SU-DHL-6 (cell line): Measurements from ENCODE around the gene INO80B.
"Not testable (repeated sequence)": the region's sequence is repeated elsewhere in the genome, so short reads cannot be mapped to it uniquely, and the experiment has no call there.

Experiments
- EZH2phosphoT487 ChIP-seq: fragments of 200-600 bp; sonication (generic), shearing (Covaris generic); conservative IDR thresholded peaks from 2 replicates; pipeline ENCODE4 v1.6.1; 2018; ENCODE audit warnings: mild to moderate bottlenecking, antibody characterized with exemption, low read length, moderate library complexity, mixed read lengths
- TF ChIP-seq, protein P1 (sequence below): fragments of 200-600 bp; sonication (generic); IDR thresholded peaks from one replicate; pipeline ENCODE4 v1.5.1; 2017; ENCODE audit warnings: antibody characterized with exemption, mild to moderate bottlenecking, low read length, moderate library complexity; ENCODE audit not compliant: insufficient read depth, poor library complexity, severe bottlenecking

DNA sequence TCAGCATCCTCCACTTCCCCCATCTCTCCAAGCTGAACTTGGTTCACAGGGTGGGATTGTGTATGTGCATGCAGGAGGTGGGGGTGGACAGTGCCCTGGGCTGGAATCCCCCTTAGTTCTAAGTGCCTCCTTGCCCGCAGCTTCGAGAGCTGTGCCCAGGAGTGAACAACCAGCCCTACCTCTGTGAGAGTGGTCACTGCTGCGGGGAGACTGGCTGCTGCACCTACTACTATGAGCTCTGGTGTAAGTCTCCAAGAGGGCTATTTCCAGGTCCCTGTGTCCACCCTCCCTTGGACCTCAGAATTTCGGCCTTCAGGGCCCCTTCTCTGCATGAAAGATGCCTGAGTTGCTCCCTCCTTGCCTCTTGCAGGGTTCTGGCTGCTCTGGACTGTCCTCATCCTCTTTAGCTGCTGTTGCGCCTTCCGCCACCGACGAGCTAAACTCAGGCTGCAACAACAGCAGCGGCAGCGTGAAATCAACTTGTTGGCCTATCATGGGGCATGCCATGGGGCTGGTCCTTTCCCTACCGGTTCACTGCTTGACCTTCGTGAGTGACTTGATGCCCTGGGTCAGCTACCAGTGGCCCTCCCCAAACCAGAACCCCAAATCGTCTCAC lies 4.7 kb downstream of the INO80B start:
- TF ChIP-seq, protein P1, sequence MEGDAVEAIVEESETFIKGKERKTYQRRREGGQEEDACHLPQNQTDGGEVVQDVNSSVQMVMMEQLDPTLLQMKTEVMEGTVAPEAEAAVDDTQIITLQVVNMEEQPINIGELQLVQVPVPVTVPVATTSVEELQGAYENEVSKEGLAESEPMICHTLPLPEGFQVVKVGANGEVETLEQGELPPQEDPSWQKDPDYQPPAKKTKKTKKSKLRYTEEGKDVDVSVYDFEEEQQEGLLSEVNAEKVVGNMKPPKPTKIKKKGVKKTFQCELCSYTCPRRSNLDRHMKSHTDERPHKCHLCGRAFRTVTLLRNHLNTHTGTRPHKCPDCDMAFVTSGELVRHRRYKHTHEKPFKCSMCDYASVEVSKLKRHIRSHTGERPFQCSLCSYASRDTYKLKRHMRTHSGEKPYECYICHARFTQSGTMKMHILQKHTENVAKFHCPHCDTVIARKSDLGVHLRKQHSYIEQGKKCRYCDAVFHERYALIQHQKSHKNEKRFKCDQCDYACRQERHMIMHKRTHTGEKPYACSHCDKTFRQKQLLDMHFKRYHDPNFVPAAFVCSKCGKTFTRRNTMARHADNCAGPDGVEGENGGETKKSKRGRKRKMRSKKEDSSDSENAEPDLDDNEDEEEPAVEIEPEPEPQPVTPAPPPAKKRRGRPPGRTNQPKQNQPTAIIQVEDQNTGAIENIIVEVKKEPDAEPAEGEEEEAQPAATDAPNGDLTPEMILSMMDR: not testable (repeated sequence)
- not testable (repeated sequence) for TF ChIP-seq EZH2phosphoT487
